ENCODE data around the gene PKP2. TPM values are rescaled to one million over a fixed set of nuclear protein-coding genes. Genes with fewer than 3 reads are reported as not detected.

Gene PKP2
- total RNA-seq, 1 experiment from 2014 or later = 5.3 TPM

GRCh38 chr12:32777159-32777558, 119.4 kb downstream of the PKP2 start:
- Histone ChIP-seq H3K36me3 (ENCODE audit: insufficient read depth, low read length, poor library complexity, severe bottlenecking) (no peaks in the 10 kb centered on the region), H3K9me3 (ENCODE audit: low read depth, low read length, poor library complexity, severe bottlenecking) (no peaks in the 10 kb centered on the region), H3K4me3 (ENCODE audit: low read depth, low read length, poor library complexity, severe bottlenecking) (no peak overlapping the region), H3K27ac (ENCODE audit: low read depth, low read length, poor library complexity, severe bottlenecking) (no peak overlapping the region), H3K27me3 (replicated peaks; ENCODE audit: insufficient read depth, low read depth, low read length, poor library complexity) (peaks cover 32% of the 10 kb centered on the region), H3K4me1 (ENCODE audit: insufficient read depth, low read length, poor library complexity, severe bottlenecking) (no peaks in the 10 kb centered on the region)
- ChIA-PET POLR2A (ENCODE audit: low non-redundant PET) (no interaction called here), CTCF (no interaction called here)
- no TSS peak for BruUV-seq (replicated peaks)
- no peak for DNase-seq (ENCODE audit: low spot score)
- intact Hi-C loops (cut with micrococcal nuclease; ENCODE audit: unreplicated experiment) = no loop called here
- TF ChIP-seq, protein P1, sequence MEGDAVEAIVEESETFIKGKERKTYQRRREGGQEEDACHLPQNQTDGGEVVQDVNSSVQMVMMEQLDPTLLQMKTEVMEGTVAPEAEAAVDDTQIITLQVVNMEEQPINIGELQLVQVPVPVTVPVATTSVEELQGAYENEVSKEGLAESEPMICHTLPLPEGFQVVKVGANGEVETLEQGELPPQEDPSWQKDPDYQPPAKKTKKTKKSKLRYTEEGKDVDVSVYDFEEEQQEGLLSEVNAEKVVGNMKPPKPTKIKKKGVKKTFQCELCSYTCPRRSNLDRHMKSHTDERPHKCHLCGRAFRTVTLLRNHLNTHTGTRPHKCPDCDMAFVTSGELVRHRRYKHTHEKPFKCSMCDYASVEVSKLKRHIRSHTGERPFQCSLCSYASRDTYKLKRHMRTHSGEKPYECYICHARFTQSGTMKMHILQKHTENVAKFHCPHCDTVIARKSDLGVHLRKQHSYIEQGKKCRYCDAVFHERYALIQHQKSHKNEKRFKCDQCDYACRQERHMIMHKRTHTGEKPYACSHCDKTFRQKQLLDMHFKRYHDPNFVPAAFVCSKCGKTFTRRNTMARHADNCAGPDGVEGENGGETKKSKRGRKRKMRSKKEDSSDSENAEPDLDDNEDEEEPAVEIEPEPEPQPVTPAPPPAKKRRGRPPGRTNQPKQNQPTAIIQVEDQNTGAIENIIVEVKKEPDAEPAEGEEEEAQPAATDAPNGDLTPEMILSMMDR (conservative IDR thresholded peaks at IDR 0.05; ENCODE audit: low read depth, low read length) = no peak
- no peak for TF ChIP-seq EZH2 (IDR thresholded peaks at IDR 0.05; ENCODE audit: borderline replicate concordance, low read depth, low read length, poor library complexity, severe bottlenecking)

- Histone ChIP-seq H3K9me3 (ENCODE audit: low read depth, low read length, poor library complexity, severe bottlenecking) (no peaks in the 10 kb centered on the region), H3K27me3 (replicated peaks; ENCODE audit: insufficient read depth, low read depth, low read length, poor library complexity) (peaks cover 32% of the 10 kb centered on the region), H3K36me3 (ENCODE audit: insufficient read depth, low read length, poor library complexity, severe bottlenecking) (no peaks in the 10 kb centered on the region), H3K4me3 (ENCODE audit: low read depth, low read length, poor library complexity, severe bottlenecking) (no peak overlapping the region), H3K27ac (ENCODE audit: low read depth, low read length, poor library complexity, severe bottlenecking) (no peak overlapping the region), H3K4me1 (ENCODE audit: insufficient read depth, low read length, poor library complexity, severe bottlenecking) (no peaks in the 10 kb centered on the region)
- intact Hi-C loops (cut with micrococcal nuclease; ENCODE audit: unreplicated experiment) = no loop called here
- DNase-seq (ENCODE audit: low spot score) = no peak
- TF ChIP-seq EZH2 (IDR thresholded peaks at IDR 0.05; ENCODE audit: borderline replicate concordance, low read depth, low read length, poor library complexity, severe bottlenecking) = no peak
- TF ChIP-seq, protein P1 (conservative IDR thresholded peaks at IDR 0.05; ENCODE audit: low read depth, low read length) = no peak
- POLR2A ChIA-PET (ENCODE audit: low non-redundant PET) = no interaction called here
- BruUV-seq (replicated peaks) = no TSS peak
- CTCF ChIA-PET = no interaction called here
Measured at GRCh38 chr12:32776258-32776657, 120.3 kb downstream of the PKP2 start.

- CTCF ChIA-PET = interaction anchor here (0.6 kb wide), 1 partner anchor 45 kb away, joined by 3 read pairs; no protein-coding TSS in a partner anchor
- intact Hi-C loops (cut with micrococcal nuclease; ENCODE audit: unreplicated experiment) = no loop called here
- Histone ChIP-seq H3K27ac (ENCODE audit: low read depth, low read length, poor library complexity, severe bottlenecking) (no peak overlapping the region), H3K4me1 (ENCODE audit: insufficient read depth, low read length, poor library complexity, severe bottlenecking) (no peaks in the 10 kb centered on the region), H3K9me3 (ENCODE audit: low read depth, low read length, poor library complexity, severe bottlenecking) (no peaks in the 10 kb centered on the region), H3K36me3 (ENCODE audit: insufficient read depth, low read length, poor library complexity, severe bottlenecking) (no peaks in the 10 kb centered on the region), H3K27me3 (replicated peaks; ENCODE audit: insufficient read depth, low read depth, low read length, poor library complexity) (peaks cover 19% of the 10 kb centered on the region), H3K4me3 (ENCODE audit: low read depth, low read length, poor library complexity, severe bottlenecking) (no peak overlapping the region)
- DNase-seq (ENCODE audit: low spot score) = no peak
- no TSS peak for BruUV-seq (replicated peaks)
- POLR2A ChIA-PET (ENCODE audit: low non-redundant PET) = no interaction called here
- TF ChIP-seq, protein P1 (conservative IDR thresholded peaks at IDR 0.05; ENCODE audit: low read depth, low read length) = no peak
- TF ChIP-seq EZH2 (IDR thresholded peaks at IDR 0.05; ENCODE audit: borderline replicate concordance, low read depth, low read length, poor library complexity, severe bottlenecking) = no peak
Measured at GRCh38 chr12:32773691-32774090, 122.9 kb downstream of the PKP2 start.
